Measurements from ENCODE around the gene SUN2. TPM values are rescaled to one million over a fixed set of nuclear protein-coding genes. Genes with fewer than 3 reads are reported as not detected.
A peak's percentile ranks its signal among the peaks of the same experiment; 100 is the strongest.

Gene SUN2
- total and polyA plus RNA-seq, 10 of the 15 experiments (the other 5 are each of a cell fraction or from before 2014, with no cell fraction given), result 0.18 to 107 (median 35.9) TPM

DNA sequence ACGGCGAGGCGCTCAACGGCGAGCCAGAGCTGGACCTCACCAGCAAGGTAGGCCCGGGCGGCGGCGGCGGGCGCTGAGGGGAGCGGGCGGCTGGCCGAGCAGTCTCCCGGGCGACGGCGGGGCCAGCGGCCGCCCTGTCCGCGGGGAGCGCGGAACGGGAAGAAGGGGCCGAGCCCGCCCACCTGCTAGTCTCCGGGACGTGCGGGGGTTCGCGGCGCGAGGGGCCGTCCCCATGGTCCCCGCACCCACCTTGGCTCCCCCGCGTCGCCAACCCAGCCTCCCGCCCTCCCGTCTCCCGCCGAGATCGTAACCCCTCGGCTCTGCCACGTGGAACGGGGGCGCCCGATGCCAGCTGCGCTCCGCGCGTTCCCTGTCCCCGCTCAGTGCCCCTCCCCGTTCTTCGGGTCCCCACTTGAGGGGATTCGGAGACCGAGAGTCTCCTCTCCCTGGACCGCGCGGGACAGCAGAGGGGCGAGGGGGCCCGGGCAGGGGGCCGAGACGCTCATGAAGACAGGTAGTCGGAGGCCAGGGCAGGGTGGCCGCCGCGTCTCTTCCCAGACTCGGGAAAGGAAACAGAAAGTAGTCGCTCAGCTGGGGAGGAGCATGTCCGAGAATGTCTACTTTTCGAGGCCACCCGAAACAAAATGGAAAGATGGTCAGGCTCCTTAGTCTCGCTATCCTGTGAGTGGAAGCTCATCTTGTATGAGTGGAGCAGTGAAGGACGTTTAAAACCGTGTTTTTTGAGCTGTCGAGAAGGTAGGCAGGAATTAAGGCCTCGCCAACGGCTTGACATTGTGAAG, 49.5 kb downstream of the SUN2 start (continued):
- TF ChIP-seq, protein P1, sequence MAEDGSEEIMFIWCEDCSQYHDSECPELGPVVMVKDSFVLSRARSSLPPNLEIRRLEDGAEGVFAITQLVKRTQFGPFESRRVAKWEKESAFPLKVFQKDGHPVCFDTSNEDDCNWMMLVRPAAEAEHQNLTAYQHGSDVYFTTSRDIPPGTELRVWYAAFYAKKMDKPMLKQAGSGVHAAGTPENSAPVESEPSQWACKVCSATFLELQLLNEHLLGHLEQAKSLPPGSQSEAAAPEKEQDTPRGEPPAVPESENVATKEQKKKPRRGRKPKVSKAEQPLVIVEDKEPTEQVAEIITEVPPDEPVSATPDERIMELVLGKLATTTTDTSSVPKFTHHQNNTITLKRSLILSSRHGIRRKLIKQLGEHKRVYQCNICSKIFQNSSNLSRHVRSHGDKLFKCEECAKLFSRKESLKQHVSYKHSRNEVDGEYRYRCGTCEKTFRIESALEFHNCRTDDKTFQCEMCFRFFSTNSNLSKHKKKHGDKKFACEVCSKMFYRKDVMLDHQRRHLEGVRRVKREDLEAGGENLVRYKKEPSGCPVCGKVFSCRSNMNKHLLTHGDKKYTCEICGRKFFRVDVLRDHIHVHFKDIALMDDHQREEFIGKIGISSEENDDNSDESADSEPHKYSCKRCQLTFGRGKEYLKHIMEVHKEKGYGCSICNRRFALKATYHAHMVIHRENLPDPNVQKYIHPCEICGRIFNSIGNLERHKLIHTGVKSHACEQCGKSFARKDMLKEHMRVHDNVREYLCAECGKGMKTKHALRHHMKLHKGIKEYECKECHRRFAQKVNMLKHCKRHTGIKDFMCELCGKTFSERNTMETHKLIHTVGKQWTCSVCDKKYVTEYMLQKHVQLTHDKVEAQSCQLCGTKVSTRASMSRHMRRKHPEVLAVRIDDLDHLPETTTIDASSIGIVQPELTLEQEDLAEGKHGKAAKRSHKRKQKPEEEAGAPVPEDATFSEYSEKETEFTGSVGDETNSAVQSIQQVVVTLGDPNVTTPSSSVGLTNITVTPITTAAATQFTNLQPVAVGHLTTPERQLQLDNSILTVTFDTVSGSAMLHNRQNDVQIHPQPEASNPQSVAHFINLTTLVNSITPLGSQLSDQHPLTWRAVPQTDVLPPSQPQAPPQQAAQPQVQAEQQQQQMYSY (CRISPR knock-in tag; IDR thresholded peaks at IDR 0.05), result no peak
- TF ChIP-seq PAX5 (IDR thresholded peaks at IDR 0.05; ENCODE audit: borderline replicate concordance, low read depth, low read length) (no peak), NFYA (IDR thresholded peaks at IDR 0.05; ENCODE audit: borderline replicate concordance, low read depth, low read length) (no peak), CBX3 (IDR thresholded peaks at IDR 0.05; ENCODE audit: borderline replicate concordance, low read depth) (no peak), SIN3A (IDR thresholded peaks at IDR 0.05; ENCODE audit: low read depth, low read length) (peak; percentile 70), SREBF2 (IDR thresholded peaks at IDR 0.05; ENCODE audit: low read length) (no peak), JUND (IDR thresholded peaks at IDR 0.05; ENCODE audit: low read depth, low read length) (0 out of 2 replicates have a peak, but pooled peaks have one; percentile 6), RELA (IDR thresholded peaks at IDR 0.05; ENCODE audit: borderline replicate concordance, partially characterized antibody) (no peak), TAF1 (IDR thresholded peaks at IDR 0.05; ENCODE audit: borderline replicate concordance, low read depth, low read length) (no peak), ZNF217 (IDR thresholded peaks at IDR 0.05) (0 out of 2 replicates have a peak, but pooled peaks have one; percentile 26), IKZF2 (IDR thresholded peaks at IDR 0.05) (0 out of 4 replicates have a peak, but pooled peaks of 1 of the 2 experiments have one; percentile 28), SMC3 (IDR thresholded peaks at IDR 0.05; ENCODE audit: borderline replicate concordance, low read length) (no peak)
- TF ChIP-seq, protein P2, sequence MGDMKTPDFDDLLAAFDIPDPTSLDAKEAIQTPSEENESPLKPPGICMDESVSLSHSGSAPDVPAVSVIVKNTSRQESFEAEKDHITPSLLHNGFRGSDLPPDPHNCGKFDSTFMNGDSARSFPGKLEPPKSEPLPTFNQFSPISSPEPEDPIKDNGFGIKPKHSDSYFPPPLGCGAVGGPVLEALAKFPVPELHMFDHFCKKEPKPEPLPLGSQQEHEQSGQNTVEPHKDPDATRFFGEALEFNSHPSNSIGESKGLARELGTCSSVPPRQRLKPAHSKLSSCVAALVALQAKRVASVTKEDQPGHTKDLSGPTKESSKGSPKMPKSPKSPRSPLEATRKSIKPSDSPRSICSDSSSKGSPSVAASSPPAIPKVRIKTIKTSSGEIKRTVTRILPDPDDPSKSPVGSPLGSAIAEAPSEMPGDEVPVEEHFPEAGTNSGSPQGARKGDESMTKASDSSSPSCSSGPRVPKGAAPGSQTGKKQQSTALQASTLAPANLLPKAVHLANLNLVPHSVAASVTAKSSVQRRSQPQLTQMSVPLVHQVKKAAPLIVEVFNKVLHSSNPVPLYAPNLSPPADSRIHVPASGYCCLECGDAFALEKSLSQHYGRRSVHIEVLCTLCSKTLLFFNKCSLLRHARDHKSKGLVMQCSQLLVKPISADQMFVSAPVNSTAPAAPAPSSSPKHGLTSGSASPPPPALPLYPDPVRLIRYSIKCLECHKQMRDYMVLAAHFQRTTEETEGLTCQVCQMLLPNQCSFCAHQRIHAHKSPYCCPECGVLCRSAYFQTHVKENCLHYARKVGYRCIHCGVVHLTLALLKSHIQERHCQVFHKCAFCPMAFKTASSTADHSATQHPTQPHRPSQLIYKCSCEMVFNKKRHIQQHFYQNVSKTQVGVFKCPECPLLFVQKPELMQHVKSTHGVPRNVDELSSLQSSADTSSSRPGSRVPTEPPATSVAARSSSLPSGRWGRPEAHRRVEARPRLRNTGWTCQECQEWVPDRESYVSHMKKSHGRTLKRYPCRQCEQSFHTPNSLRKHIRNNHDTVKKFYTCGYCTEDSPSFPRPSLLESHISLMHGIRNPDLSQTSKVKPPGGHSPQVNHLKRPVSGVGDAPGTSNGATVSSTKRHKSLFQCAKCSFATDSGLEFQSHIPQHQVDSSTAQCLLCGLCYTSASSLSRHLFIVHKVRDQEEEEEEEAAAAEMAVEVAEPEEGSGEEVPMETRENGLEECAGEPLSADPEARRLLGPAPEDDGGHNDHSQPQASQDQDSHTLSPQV (IDR thresholded peaks at IDR 0.05), result no peak
- TF ChIP-seq, protein P3, sequence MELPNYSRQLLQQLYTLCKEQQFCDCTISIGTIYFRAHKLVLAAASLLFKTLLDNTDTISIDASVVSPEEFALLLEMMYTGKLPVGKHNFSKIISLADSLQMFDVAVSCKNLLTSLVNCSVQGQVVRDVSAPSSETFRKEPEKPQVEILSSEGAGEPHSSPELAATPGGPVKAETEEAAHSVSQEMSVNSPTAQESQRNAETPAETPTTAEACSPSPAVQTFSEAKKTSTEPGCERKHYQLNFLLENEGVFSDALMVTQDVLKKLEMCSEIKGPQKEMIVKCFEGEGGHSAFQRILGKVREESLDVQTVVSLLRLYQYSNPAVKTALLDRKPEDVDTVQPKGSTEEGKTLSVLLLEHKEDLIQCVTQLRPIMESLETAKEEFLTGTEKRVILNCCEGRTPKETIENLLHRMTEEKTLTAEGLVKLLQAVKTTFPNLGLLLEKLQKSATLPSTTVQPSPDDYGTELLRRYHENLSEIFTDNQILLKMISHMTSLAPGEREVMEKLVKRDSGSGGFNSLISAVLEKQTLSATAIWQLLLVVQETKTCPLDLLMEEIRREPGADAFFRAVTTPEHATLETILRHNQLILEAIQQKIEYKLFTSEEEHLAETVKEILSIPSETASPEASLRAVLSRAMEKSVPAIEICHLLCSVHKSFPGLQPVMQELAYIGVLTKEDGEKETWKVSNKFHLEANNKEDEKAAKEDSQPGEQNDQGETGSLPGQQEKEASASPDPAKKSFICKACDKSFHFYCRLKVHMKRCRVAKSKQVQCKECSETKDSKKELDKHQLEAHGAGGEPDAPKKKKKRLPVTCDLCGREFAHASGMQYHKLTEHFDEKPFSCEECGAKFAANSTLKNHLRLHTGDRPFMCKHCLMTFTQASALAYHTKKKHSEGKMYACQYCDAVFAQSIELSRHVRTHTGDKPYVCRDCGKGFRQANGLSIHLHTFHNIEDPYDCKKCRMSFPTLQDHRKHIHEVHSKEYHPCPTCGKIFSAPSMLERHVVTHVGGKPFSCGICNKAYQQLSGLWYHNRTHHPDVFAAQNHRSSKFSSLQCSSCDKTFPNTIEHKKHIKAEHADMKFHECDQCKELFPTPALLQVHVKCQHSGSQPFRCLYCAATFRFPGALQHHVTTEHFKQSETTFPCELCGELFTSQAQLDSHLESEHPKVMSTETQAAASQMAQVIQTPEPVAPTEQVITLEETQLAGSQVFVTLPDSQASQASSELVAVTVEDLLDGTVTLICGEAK (IDR thresholded peaks at IDR 0.05; ENCODE audit: borderline replicate concordance), result no peak
- TF ChIP-seq, protein P4, sequence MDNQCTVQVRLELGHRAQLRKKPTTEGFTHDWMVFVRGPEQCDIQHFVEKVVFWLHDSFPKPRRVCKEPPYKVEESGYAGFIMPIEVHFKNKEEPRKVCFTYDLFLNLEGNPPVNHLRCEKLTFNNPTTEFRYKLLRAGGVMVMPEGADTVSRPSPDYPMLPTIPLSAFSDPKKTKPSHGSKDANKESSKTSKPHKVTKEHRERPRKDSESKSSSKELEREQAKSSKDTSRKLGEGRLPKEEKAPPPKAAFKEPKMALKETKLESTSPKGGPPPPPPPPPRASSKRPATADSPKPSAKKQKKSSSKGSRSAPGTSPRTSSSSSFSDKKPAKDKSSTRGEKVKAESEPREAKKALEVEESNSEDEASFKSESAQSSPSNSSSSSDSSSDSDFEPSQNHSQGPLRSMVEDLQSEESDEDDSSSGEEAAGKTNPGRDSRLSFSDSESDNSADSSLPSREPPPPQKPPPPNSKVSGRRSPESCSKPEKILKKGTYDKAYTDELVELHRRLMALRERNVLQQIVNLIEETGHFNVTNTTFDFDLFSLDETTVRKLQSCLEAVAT (IDR thresholded peaks at IDR 0.05), result 0 out of 2 replicates have a peak, but pooled peaks have one; percentile 45

All from GM12878 (cell line).